Right lobe of liver (tissue), 4 donors: ENCODE measurements around the gene ATP1A2.

Experiments
- CTCF ChIP-seq, 4 donors: fragments of 200-600 bp in 3 of 4; fragments of 450-650 bp in 1 of 4; IDR thresholded peaks; one replicate each; pipeline versions ENCODE4 v1.5.1 to v1.8.0; 2016 to 2022; ENCODE audit warnings: antibody characterized with exemption in 4 of 4, mild to moderate bottlenecking in 2 of 4
- POLR2A ChIP-seq: fragments of 450-650 bp; IDR thresholded peaks from one replicate; pipeline ENCODE4 v1.6.1; 2017; ENCODE audit warnings: antibody characterized with exemption, mild to moderate bottlenecking
- donor health status: DM: no; HTN: no; CAD: no.
- donor health status: DM: no; HTN: no; CAD: no.
- donor health status: DM: no; HTN: yes; CAD: no.

GRCh38 chr1:160128636-160129035 lies 13.1 kb downstream of the ATP1A2 start:
- TF ChIP-seq CTCF (IDR thresholded peaks at IDR 0.05): no peak
- no peak for TF ChIP-seq POLR2A
